ENCODE results near the gene HPS4. TPM values are rescaled to one million over a fixed set of nuclear protein-coding genes. Genes with fewer than 3 reads are reported as not detected.

Gene HPS4
- total RNA-seq, 1 experiment from 2014 or later: 40.7 TPM

GRCh38 chr22:26470807-26471206, 12.8 kb downstream of the HPS4 start:
- Mint-ChIP-seq H3K27ac (ENCODE audit: unreplicated experiment) (peak overlapping the region; percentile 71), H3K9me3 (ENCODE audit: low read depth, unreplicated experiment) (no peaks in the 10 kb centered on the region), H3K36me3 (ENCODE audit: insufficient read depth, unreplicated experiment) (peaks cover 63% of the 10 kb centered on the region), H3K27me3 (ENCODE audit: unreplicated experiment) (no peaks in the 10 kb centered on the region), H3K4me1 (ENCODE audit: low read depth, unreplicated experiment) (peaks cover 46% of the 10 kb centered on the region), H3K4me3 (ENCODE audit: low read depth, unreplicated experiment) (no peak overlapping the region)
- DNase-seq: no peak
- CTCF ChIA-PET: interaction anchor here (1.6 to 1.9 kb wide), 2 partner anchors 9 to 13 kb away, joined by 7 to 11 read pairs; partner anchors contain the start of genes HPS4 and SRRD
- no TSS peak for BruUV-seq (replicated peaks)
- TF ChIP-seq, protein P1, sequence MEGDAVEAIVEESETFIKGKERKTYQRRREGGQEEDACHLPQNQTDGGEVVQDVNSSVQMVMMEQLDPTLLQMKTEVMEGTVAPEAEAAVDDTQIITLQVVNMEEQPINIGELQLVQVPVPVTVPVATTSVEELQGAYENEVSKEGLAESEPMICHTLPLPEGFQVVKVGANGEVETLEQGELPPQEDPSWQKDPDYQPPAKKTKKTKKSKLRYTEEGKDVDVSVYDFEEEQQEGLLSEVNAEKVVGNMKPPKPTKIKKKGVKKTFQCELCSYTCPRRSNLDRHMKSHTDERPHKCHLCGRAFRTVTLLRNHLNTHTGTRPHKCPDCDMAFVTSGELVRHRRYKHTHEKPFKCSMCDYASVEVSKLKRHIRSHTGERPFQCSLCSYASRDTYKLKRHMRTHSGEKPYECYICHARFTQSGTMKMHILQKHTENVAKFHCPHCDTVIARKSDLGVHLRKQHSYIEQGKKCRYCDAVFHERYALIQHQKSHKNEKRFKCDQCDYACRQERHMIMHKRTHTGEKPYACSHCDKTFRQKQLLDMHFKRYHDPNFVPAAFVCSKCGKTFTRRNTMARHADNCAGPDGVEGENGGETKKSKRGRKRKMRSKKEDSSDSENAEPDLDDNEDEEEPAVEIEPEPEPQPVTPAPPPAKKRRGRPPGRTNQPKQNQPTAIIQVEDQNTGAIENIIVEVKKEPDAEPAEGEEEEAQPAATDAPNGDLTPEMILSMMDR (IDR thresholded peaks at IDR 0.05; ENCODE audit: unreplicated experiment): no peak
- intact Hi-C loops (cut with micrococcal nuclease; ENCODE audit: unreplicated experiment): no loop called here

DNA sequence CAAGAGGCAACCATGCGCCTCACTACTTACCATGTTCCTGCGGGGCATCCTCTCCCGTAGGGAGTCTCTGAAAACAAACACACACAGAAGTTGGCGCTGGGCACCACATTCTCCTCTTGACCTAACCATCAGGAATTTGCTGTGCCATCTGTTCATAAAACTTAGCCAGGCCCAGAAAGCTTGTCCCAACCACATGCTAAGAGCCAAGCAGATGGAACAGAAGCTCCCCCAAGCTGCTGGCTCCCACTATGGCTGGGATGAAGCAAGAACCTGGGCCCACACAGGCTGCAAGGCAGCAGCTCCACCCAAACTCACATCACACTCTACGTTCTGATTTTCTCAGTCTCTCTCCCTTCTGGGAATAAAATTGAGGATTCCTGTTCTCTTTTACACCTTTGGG, 17.4 kb downstream of the HPS4 start:
- CTCF ChIA-PET: no interaction called here
- Mint-ChIP-seq H3K4me3 (ENCODE audit: low read depth, unreplicated experiment) (no peak overlapping the region), H3K27me3 (ENCODE audit: unreplicated experiment) (no peaks in the 10 kb centered on the region), H3K9me3 (ENCODE audit: low read depth, unreplicated experiment) (no peaks in the 10 kb centered on the region), H3K4me1 (ENCODE audit: low read depth, unreplicated experiment) (peaks cover 10% of the 10 kb centered on the region), H3K27ac (ENCODE audit: unreplicated experiment) (no peak overlapping the region), H3K36me3 (ENCODE audit: insufficient read depth, unreplicated experiment) (peaks cover 61% of the 10 kb centered on the region)
- intact Hi-C loops (cut with micrococcal nuclease; ENCODE audit: unreplicated experiment): loop anchor here (10.0 kb wide), 1 partner anchor 101 kb away; no protein-coding TSS in a partner anchor
- TF ChIP-seq, protein P1 (IDR thresholded peaks at IDR 0.05; ENCODE audit: unreplicated experiment): no peak
- BruUV-seq (replicated peaks): no TSS peak
- DNase-seq: no peak

DNA sequence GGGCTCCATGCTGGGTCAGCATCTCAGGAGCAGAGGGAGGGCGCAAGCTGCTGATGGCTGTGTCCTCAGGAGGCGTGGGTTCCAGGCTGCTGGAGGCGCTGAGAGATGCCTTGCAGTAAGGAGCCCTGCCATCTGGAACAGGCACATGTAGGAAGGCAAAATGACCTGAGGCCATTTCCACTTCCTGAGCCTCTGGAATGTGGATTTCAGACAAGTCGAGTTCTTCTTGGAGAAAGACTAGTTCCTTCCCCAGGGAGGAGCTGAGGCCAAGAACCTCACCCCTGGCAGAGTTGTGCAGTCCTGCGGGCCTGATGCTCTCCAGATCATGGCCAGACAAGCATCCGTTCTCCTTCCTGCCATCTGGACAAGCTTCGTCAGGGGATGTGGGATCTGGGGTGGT, 19.3 kb downstream of the HPS4 start:
- H3K27me3 Mint-ChIP-seq (ENCODE audit: unreplicated experiment): no peaks in the 10 kb centered on the region
- H3K27ac Mint-ChIP-seq (ENCODE audit: unreplicated experiment): no peak overlapping the region
- CTCF ChIA-PET: no interaction called here
- H3K4me1 Mint-ChIP-seq (ENCODE audit: low read depth, unreplicated experiment): no peaks in the 10 kb centered on the region
- H3K4me3 Mint-ChIP-seq (ENCODE audit: low read depth, unreplicated experiment): no peak overlapping the region
- no peaks in the 10 kb centered on the region for H3K9me3 Mint-ChIP-seq (ENCODE audit: low read depth, unreplicated experiment)
- TF ChIP-seq, protein P1 (IDR thresholded peaks at IDR 0.05; ENCODE audit: unreplicated experiment): no peak
- H3K36me3 Mint-ChIP-seq (ENCODE audit: insufficient read depth, unreplicated experiment): peaks cover 51% of the 10 kb centered on the region
- intact Hi-C loops (cut with micrococcal nuclease; ENCODE audit: unreplicated experiment): loop anchor here (10.0 kb wide), 1 partner anchor 100 kb away; no protein-coding TSS in a partner anchor
- DNase-seq: no peak
- no TSS peak for BruUV-seq (replicated peaks)

DNA sequence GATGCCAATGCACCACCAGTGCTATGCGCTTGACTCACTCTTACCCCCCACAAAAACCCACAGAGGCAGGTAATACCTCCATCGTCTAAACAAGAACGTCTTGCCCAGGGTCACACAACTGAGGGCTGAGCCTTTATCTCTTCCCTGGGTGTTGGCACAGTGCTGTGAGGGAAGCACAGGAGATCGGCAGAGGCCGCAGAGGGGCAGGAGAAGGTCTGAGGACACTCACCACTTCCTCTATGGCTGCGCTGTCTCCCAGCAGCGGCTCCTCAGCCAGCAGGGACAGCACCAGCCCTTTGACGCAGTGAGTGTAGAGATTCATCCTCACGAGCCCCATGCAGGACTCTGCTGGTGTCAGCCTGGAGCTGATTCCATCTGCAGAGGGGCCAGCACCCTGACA, 19.9 kb downstream of the HPS4 start:
- TF ChIP-seq, protein P1 (IDR thresholded peaks at IDR 0.05; ENCODE audit: unreplicated experiment): no peak
- DNase-seq: no peak
- Mint-ChIP-seq H3K4me3 (ENCODE audit: low read depth, unreplicated experiment) (no peak overlapping the region), H3K27me3 (ENCODE audit: unreplicated experiment) (no peaks in the 10 kb centered on the region), H3K4me1 (ENCODE audit: low read depth, unreplicated experiment) (no peaks in the 10 kb centered on the region), H3K27ac (ENCODE audit: unreplicated experiment) (no peak overlapping the region), H3K9me3 (ENCODE audit: low read depth, unreplicated experiment) (no peaks in the 10 kb centered on the region), H3K36me3 (ENCODE audit: insufficient read depth, unreplicated experiment) (peaks cover 45% of the 10 kb centered on the region)
- intact Hi-C loops (cut with micrococcal nuclease; ENCODE audit: unreplicated experiment): loop anchor here (10.0 kb wide), 1 partner anchor 99 kb away; no protein-coding TSS in a partner anchor
- CTCF ChIA-PET: no interaction called here
- no TSS peak for BruUV-seq (replicated peaks)

Measured in Calu3 (cell line).